Hematopoietic multipotent progenitor cell treated with erythropoietin and hydrocortisone succinate and interleukin-3 and kit ligand, for 15 days (in vitro differentiated cells): Measurements from ENCODE around the gene FLRT1.
"Not testable (repeated sequence)": the region's sequence is repeated elsewhere in the genome, so short reads cannot be mapped to it uniquely, and the experiment has no call there.

Experiments used
- DNase-seq: peaks from one replicate; pipeline ENCODE4 v3.0.0-alpha.2; 2015; ENCODE audit warnings: low spot score

FLRT1 gene

GRCh38 chr11:64045700-64046099 lies 10.0 kb downstream of the FLRT1 start:
- DNase-seq, result no peak

- not testable (repeated sequence) for DNase-seq
These were observed 11.6 kb downstream of the FLRT1 start for GRCh38 chr11:64047373-64047772.

GRCh38 chr11:64048042-64048854 lies 12.5 kb downstream of the FLRT1 start:
- no peak for DNase-seq

GRCh38 chr11:64049509-64049908 lies 13.8 kb downstream of the FLRT1 start:
- DNase-seq, result no peak

GRCh38 chr11:64051297-64051696 lies 15.6 kb downstream of the FLRT1 start:
- no peak for DNase-seq

GRCh38 chr11:64052436-64052835 lies 16.7 kb downstream of the FLRT1 start:
- DNase-seq, result no peak

GRCh38 chr11:64052938-64053622 lies 17.3 kb downstream of the FLRT1 start:
- DNase-seq, result no peak

GRCh38 chr11:64053699-64054098 lies 18.0 kb downstream of the FLRT1 start:
- DNase-seq, result no peak

GRCh38 chr11:64055077-64055476 lies 19.3 kb downstream of the FLRT1 start:
- no peak for DNase-seq

- no peak for DNase-seq
These were observed 20.6 kb downstream of the FLRT1 start for GRCh38 chr11:64056213-64056785.

GRCh38 chr11:64056861-64057260 lies 21.1 kb downstream of the FLRT1 start:
- no peak for DNase-seq

GRCh38 chr11:64057890-64058289 lies 22.2 kb downstream of the FLRT1 start:
- DNase-seq, result no peak

- no peak for DNase-seq
These were observed 22.8 kb downstream of the FLRT1 start for GRCh38 chr11:64058494-64058893.

- DNase-seq, result no peak
These were observed 23.8 kb downstream of the FLRT1 start for GRCh38 chr11:64059339-64060140.

- no peak for DNase-seq
These were observed 24.6 kb downstream of the FLRT1 start for GRCh38 chr11:64060263-64060860.

GRCh38 chr11:64060861-64061444 lies 25.2 kb downstream of the FLRT1 start:
- DNase-seq, result no peak

- no peak for DNase-seq
These were observed 26.7 kb downstream of the FLRT1 start for GRCh38 chr11:64062185-64063039.

GRCh38 chr11:64063777-64064176 lies 28.0 kb downstream of the FLRT1 start:
- DNase-seq, result no peak

- no peak for DNase-seq
These were observed 28.8 kb downstream of the FLRT1 start for GRCh38 chr11:64064374-64065140.

- DNase-seq, result no peak
These were observed 29.4 kb downstream of the FLRT1 start for GRCh38 chr11:64065141-64065465.
